Stomach (tissue), 9 donors: ENCODE data around the gene THSD4. TPM values are rescaled to one million over a fixed set of nuclear protein-coding genes. Genes with fewer than 3 reads are reported as not detected.
"Not testable (repeated sequence)": the region's sequence is repeated elsewhere in the genome, so short reads cannot be mapped to it uniquely, and the experiment has no call there.

Experiments used
- DNase-seq, 2 donors: peaks; one replicate each; pipeline versions ENCODE4 v3.0.0 to v3.0.0-alpha.2; 2013 to 2019
- H3K27ac ChIP-seq, 5 donors: fragments of 200-600 bp in 4 of 5; sonication (generic) in 4 of 5; one replicate each; pipeline ENCODE4 v1.5.1; 2013 to 2019; ENCODE audit warnings: mild to moderate bottlenecking in 1 of 5, moderate library complexity in 1 of 5
- H3K27me3 ChIP-seq, 3 donors: fragments of 200-600 bp; sonication (generic); one replicate each; pipeline ENCODE4 v1.5.1; 2017 to 2019; ENCODE audit warnings: mixed run types in 1 of 3
- H3K36me3 ChIP-seq, 4 donors: fragments of 200-600 bp; sonication (generic); 1 replicate in 3 of 4; 2 replicates in 1 of 4; pipeline ENCODE4 v1.5.1; 2016 to 2019
- H3K4me1 ChIP-seq, 4 donors: fragments of 200-600 bp; sonication (generic); one replicate each; pipeline ENCODE4 v1.5.1; 2016 to 2019
- H3K4me3 ChIP-seq, 4 donors: fragments of 200-600 bp; sonication (generic) in 3 of 4; one replicate each; pipeline ENCODE4 v1.5.1; 2016 to 2019; ENCODE audit warnings: mild to moderate bottlenecking in 1 of 4
- H3K9me3 ChIP-seq, 4 donors: fragments of 200-600 bp; sonication (generic); one replicate each; pipeline ENCODE4 v1.5.1; 2016 to 2019
- EP300 ChIP-seq: sonication (generic); formaldehyde crosslinking; IDR thresholded peaks from one replicate; pipeline ENCODE4 v1.6.1; 2017; ENCODE audit warnings: antibody characterized with exemption
- POLR2A ChIP-seq, 4 donors: fragments of 450-650 bp; IDR thresholded peaks; one replicate each; pipeline ENCODE4 v1.6.1; 2016; ENCODE audit warnings: antibody characterized with exemption in 4 of 4, control low read depth in 2 of 4, mild to moderate bottlenecking in 1 of 4, moderate library complexity in 1 of 4
- POLR2AphosphoS5 ChIP-seq, 3 donors: sonication (generic); formaldehyde crosslinking; IDR thresholded peaks; one replicate each; pipeline ENCODE4 v1.6.1; 2016; ENCODE audit warnings: antibody characterized with exemption in 3 of 3
- WGBS, 5 donors: extraction: QIAGEN DNeasy Blood & Tissue Kit in 3 of 5; methylation state at CpG; one replicate each; pipeline versions ENCODE4 v1.1.5 to v1.1.7; 2013 to 2018; 5-methylcytosine and 5-hydroxymethylcytosine counted together
- intact Hi-C: fragments of 100-400 bp; cut with DNase I; formaldehyde crosslinking; loops from one replicate; pipeline ENCODE4 v1.15.1; 2023; ENCODE audit warnings: low total_unique reads
- polyA plus RNA-seq, 3 donors: library from polyadenylated mRNA; stranded (reverse); fragments of 200-250 nt; gene quantifications; one replicate each; pipeline ENCODE4 v1.2.3, GENCODE V29; 2013
- total RNA-seq, 5 donors: library from RNA; depleted of rRNA; stranded (reverse); fragments of >200 nt; gene quantifications; one replicate each; pipeline versions ENCODE4 v1.1.0 to v1.2.3, GENCODE V29; 2014 to 2016
- TF ChIP-seq, protein P1 (sequence below), 7 experiments: fragments of 450-650 bp in 4 of 7; fragments of 200-600 bp in 3 of 7; sonication (generic) in 3 of 7; IDR thresholded peaks; one replicate each; pipeline ENCODE4 v1.5.1; 2016 to 2019; ENCODE audit warnings: antibody characterized with exemption in 7 of 7, control low read depth in 2 of 7, mild to moderate bottlenecking in 1 of 7
- donor health status: healthy with polysubstance abuse.
- donor health status: Bipolar disorder and iron deficiency.
- donor health status: healthy.

THSD4 gene
- total and polyA plus RNA-seq, 8 donors, result 1.8 to 79.4 (median 22.0) TPM

GRCh38 chr15:71203586-71204474 is 88.6 kb downstream of the THSD4 start:
- Histone ChIP-seq H3K27ac (no peak overlapping the region), H3K27me3 (no peaks in the 10 kb centered on the region), H3K9me3 (no peaks in the 10 kb centered on the region), H3K4me1 (peaks cover 0 to 20% (median 2%) of the 10 kb centered on the region in 4 donors), H3K4me3 (no peak overlapping the region), H3K36me3 (no peaks in the 10 kb centered on the region)
- no peak for DNase-seq
- WGBS, 5 donors, result 62 to 73% (median 66%) methylated on average over 13 of the region's 13 CpGs
- no peak for TF ChIP-seq POLR2AphosphoS5 (IDR thresholded peaks at IDR 0.05)
- TF ChIP-seq, protein P1, sequence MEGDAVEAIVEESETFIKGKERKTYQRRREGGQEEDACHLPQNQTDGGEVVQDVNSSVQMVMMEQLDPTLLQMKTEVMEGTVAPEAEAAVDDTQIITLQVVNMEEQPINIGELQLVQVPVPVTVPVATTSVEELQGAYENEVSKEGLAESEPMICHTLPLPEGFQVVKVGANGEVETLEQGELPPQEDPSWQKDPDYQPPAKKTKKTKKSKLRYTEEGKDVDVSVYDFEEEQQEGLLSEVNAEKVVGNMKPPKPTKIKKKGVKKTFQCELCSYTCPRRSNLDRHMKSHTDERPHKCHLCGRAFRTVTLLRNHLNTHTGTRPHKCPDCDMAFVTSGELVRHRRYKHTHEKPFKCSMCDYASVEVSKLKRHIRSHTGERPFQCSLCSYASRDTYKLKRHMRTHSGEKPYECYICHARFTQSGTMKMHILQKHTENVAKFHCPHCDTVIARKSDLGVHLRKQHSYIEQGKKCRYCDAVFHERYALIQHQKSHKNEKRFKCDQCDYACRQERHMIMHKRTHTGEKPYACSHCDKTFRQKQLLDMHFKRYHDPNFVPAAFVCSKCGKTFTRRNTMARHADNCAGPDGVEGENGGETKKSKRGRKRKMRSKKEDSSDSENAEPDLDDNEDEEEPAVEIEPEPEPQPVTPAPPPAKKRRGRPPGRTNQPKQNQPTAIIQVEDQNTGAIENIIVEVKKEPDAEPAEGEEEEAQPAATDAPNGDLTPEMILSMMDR (IDR thresholded peaks at IDR 0.05), result no peak
- TF ChIP-seq POLR2A (IDR thresholded peaks at IDR 0.05), result no peak
- TF ChIP-seq EP300, result no peak
- intact Hi-C loops, result no loop called here

DNA sequence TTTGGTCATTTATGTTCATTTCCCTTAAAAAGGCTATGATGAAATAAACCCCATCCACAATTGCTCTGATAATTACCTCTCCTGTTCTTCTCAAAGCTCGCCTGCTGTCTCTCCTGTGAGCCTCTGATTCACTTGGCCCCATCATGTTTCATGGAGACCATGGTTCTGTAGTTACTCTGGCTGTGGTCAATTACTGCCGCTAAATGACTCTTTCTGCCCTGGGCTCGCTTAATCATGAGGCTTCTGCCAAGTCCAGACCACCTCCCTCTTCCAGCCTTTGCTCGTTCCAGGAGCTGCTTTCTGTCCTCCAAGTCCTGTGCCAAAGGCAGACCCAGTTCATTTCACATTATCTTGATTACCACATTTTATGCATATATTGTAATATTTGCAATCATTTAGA is 91.9 kb downstream of the THSD4 start:
- H3K4me3 ChIP-seq, result no peak overlapping the region
- no peaks in the 10 kb centered on the region for H3K36me3 ChIP-seq
- H3K9me3 ChIP-seq, result no peaks in the 10 kb centered on the region
- no peak for DNase-seq
- H3K4me1 ChIP-seq, result peaks cover 0 to 5% (median 0%) of the 10 kb centered on the region in 4 donors
- H3K27ac ChIP-seq, result no peak overlapping the region
- no peaks in the 10 kb centered on the region for H3K27me3 ChIP-seq
- TF ChIP-seq, protein P1 (IDR thresholded peaks at IDR 0.05), result no peak
- no peak for TF ChIP-seq EP300
- no peak for TF ChIP-seq POLR2A (IDR thresholded peaks at IDR 0.05)
- no peak for TF ChIP-seq POLR2AphosphoS5 (IDR thresholded peaks at IDR 0.05)
- intact Hi-C loops, result no loop called here
- WGBS, 5 donors, result 88 to 96% (median 89%) methylated on average over 4 of the region's 4 CpGs

DNA sequence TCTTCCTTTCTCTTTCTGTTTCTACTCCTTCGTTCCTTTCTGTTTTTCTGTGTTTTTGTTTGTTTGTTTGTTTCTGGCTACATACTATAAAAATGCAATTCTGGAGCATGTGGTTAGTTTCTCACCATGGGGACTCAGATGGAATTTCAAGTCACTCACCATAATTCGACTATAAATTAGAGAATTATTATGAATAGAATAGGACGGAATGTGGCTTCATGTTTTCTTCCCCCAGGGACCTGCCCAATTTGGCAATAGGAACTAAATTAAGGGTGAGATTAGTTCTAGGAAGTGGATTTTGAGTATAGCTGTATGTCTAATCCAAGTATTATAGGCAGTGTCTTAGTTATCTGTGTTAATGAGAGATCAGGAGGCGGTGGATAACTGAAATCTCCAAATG is 96.9 kb downstream of the THSD4 start:
- no peak for DNase-seq
- 80 to 88% (median 84%) methylated on average over 4 of the region's 4 CpGs for WGBS, 5 donors
- Histone ChIP-seq H3K4me1 (peaks cover 0 to 5% (median 2%) of the 10 kb centered on the region in 4 donors), H3K4me3 (no peak overlapping the region), H3K27ac (no peak overlapping the region), H3K36me3 (no peaks in the 10 kb centered on the region), H3K9me3 (no peaks in the 10 kb centered on the region), H3K27me3 (peaks cover 0 to 13% (median 0%) of the 10 kb centered on the region in 3 donors)
- intact Hi-C loops, result no loop called here
- TF ChIP-seq, protein P1 (IDR thresholded peaks at IDR 0.05), result no peak
- no peak for TF ChIP-seq EP300
- TF ChIP-seq POLR2A (IDR thresholded peaks at IDR 0.05), result no peak

GRCh38 chr15:71213943-71214342 is 98.7 kb downstream of the THSD4 start:
- H3K36me3 ChIP-seq, H3K4me3 ChIP-seq, intact Hi-C loops, H3K9me3 ChIP-seq, H3K27ac ChIP-seq, DNase-seq: not testable (repeated sequence)
- Histone ChIP-seq H3K4me1 (peaks cover 0 to 17% (median 4%) of the 10 kb centered on the region in 4 donors), H3K27me3 (peaks cover 0 to 13% (median 0%) of the 10 kb centered on the region in 3 donors)
- 91 to 95% (median 92%) methylated on average over 8 of the region's 8 CpGs for WGBS, 5 donors
